Testis (tissue), 3 donors: ENCODE results near the gene NEURL1B. TPM values are rescaled to one million over a fixed set of nuclear protein-coding genes. Genes with fewer than 3 reads are reported as not detected.
A peak's percentile ranks its signal among the peaks of the same experiment; 100 is the strongest.

Experiments used
- DNase-seq: peaks from one replicate; pipeline ENCODE4 v3.0.0-alpha.2; 2019
- H3K27ac ChIP-seq, 2 donors: fragments of 200-600 bp; sonication (generic); one replicate each; pipeline ENCODE4 v1.5.1; 2019
- H3K27me3 ChIP-seq: fragments of 200-600 bp; sonication (generic); one replicate; pipeline ENCODE4 v1.5.1; 2019
- H3K36me3 ChIP-seq: fragments of 200-600 bp; sonication (generic); one replicate; pipeline ENCODE4 v1.5.1; 2017; ENCODE audit warnings: low read depth; ENCODE audit errors: missing control alignments
- H3K4me1 ChIP-seq: fragments of 200-600 bp; sonication (generic); one replicate; pipeline ENCODE4 v1.5.1; 2019
- H3K4me3 ChIP-seq, 2 donors: fragments of 200-600 bp; sonication (generic); one replicate each; pipeline ENCODE4 v1.5.1; 2017 to 2019
- H3K9me3 ChIP-seq: fragments of 200-600 bp; sonication (generic); one replicate; pipeline ENCODE4 v1.5.1; 2017
- POLR2A ChIP-seq: fragments of 450-650 bp; IDR thresholded peaks from one replicate; pipeline ENCODE4 v1.6.1; 2017; ENCODE audit warnings: antibody characterized with exemption, mild to moderate bottlenecking, moderate library complexity
- WGBS, 2 donors: methylation state at CpG; one replicate each; pipeline ENCODE4 v1.1.5; 2018; 5-methylcytosine and 5-hydroxymethylcytosine counted together
- intact Hi-C: fragments of 100-400 bp; cut with DNase I; formaldehyde crosslinking; loops from one replicate; pipeline ENCODE4 v1.15.1; 2023; ENCODE audit warnings: low total_unique reads
- polyA plus RNA-seq: library from polyadenylated mRNA; stranded (reverse); fragments of 350-450 nt; fragmentation: Illumina TruSeq; extraction: RNeasy Lipid Tissue Mini Kit (QIAGEN cat#74804); gene quantifications from one replicate; pipeline ENCODE4 v1.2.3, GENCODE V29; 2014; ENCODE audit warnings: low read depth, low replicate concordance; ENCODE audit not compliant: insufficient read depth
- total RNA-seq, 2 donors: library from RNA; depleted of rRNA; stranded (reverse); fragments of >200 nt; gene quantifications; one replicate each; pipeline ENCODE4 v1.2.3, GENCODE V29; 2016
- TF ChIP-seq, protein P1 (sequence below), 3 experiments: fragments of 450-650 bp in 2 of 3; fragments of 200-600 bp in 1 of 3; sonication (generic) in 1 of 3; IDR thresholded peaks; one replicate each; pipeline ENCODE4 v1.5.1; 2016 to 2019; ENCODE audit warnings: antibody characterized with exemption in 3 of 3, mild to moderate bottlenecking in 2 of 3, moderate library complexity in 1 of 3

The NEURL1B gene
- total and polyA plus RNA-seq, 3 donors from 2014 or later: 15.8 to 18.1 (median 17.1) TPM

DNA sequence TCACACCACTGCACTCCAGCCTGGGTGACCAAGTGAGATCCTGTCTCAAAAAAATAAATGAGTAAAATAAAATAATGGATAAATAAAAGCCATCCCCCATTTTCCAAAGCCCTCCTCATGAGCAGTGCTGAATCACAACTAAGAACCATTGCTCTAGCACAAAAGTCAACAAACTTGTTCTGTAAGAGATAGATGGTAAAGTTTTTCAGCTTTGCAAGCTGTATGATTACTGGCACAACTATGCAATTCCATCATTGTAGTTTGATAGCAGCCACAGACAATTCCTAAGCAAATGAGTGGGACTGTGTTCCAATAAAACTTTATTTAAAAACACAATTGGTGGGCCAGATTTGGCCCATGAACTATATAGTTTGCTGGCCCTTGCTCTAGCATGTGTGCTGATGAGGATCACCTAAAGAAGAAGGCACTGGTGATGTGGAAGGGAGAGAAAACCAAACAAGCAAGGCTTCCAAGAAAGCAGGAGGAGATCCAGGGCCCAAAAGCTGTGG is 64.6 kb downstream of the NEURL1B start:
- intact Hi-C loops: no loop called here

DNA sequence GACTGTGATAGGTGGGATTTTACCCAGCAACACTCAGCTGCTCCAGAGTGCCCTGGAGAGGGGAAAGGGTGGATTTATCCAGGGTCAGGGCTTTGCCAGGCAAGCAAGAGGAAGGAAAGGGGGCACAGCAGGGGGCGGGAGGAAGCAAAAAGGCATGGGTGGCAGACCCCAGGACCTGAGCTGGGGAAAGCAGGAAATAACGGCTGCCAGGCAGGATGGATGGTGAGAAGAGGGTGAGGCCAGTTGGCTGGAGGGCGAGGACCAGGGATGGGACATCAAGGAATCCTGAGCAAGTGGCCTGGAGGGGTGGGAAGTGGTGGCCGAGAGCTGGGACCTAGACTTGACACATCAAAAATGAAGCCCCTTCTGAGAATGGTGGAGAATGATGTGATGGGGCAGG is 65.7 kb downstream of the NEURL1B start:
- Histone ChIP-seq H3K4me3 (no peak overlapping the region), H3K4me1 (no peaks in the 10 kb centered on the region), H3K27ac (no peak overlapping the region), H3K27me3 (no peaks in the 10 kb centered on the region), H3K9me3 (no peaks in the 10 kb centered on the region), H3K36me3 (no peaks in the 10 kb centered on the region)
- no peak for DNase-seq
- TF ChIP-seq, protein P1, sequence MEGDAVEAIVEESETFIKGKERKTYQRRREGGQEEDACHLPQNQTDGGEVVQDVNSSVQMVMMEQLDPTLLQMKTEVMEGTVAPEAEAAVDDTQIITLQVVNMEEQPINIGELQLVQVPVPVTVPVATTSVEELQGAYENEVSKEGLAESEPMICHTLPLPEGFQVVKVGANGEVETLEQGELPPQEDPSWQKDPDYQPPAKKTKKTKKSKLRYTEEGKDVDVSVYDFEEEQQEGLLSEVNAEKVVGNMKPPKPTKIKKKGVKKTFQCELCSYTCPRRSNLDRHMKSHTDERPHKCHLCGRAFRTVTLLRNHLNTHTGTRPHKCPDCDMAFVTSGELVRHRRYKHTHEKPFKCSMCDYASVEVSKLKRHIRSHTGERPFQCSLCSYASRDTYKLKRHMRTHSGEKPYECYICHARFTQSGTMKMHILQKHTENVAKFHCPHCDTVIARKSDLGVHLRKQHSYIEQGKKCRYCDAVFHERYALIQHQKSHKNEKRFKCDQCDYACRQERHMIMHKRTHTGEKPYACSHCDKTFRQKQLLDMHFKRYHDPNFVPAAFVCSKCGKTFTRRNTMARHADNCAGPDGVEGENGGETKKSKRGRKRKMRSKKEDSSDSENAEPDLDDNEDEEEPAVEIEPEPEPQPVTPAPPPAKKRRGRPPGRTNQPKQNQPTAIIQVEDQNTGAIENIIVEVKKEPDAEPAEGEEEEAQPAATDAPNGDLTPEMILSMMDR (IDR thresholded peaks at IDR 0.05): no peak
- TF ChIP-seq POLR2A: no peak
- WGBS, 2 donors: 70 to 76% methylated on average over 4 of the region's 4 CpGs
- intact Hi-C loops: no loop called here

More for the DNA sequence above, 64.6 kb downstream of the NEURL1B start:
- Histone ChIP-seq H3K4me3 (no peak overlapping the region), H3K4me1 (peaks cover 5% of the 10 kb centered on the region), H3K27me3 (no peaks in the 10 kb centered on the region), H3K36me3 (no peaks in the 10 kb centered on the region), H3K9me3 (no peaks in the 10 kb centered on the region), H3K27ac (no peak overlapping the region)
- TF ChIP-seq, protein P1 (IDR thresholded peaks at IDR 0.05): no peak
- no peak for TF ChIP-seq POLR2A
- DNase-seq: no peak

DNA sequence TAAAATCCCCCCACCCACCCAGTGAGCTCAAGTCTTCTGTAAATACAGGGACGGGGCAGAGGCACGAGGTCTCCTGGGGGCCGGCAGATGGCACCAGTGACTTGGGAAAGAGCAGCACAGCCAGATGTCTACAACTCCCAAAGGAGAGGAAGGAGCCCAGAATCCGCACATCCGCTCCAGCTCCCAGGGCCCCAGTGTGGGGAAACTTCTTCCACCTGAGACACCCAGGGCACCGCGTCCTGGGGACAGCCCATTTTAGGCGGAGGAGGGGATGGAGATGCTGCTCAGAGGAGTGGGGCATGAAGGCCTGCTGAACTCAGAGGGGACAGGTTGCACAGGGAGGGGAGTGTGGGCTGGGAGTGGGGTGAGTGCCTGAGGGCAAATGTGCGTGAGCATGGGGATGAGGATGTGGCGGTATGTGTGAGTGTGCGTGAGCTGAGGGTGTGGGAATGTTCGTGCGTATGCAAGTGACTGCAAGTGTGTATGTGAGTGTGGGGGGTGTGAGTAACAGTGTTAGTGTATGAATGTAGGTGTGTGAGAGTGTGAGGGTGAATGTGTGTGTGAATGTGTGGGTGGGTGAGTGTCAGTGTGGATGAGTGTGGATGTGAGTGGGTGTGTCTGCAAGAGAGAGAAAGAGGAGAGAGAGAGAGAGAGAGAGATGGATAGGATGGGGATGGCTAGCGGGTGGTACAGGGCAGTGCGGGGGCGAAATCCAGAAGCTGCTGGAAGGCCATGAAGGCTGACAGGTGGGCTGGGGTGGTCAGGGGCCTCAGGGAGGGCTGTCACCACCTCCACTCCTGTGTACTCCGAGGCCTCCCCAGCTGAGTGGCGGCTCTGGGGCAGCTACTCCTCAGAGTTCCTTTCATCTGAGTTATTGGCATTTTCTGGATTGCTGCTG is 66.5 kb downstream of the NEURL1B start:
- TF ChIP-seq, protein P1 (IDR thresholded peaks at IDR 0.05): peak in 1 of 3 experiments; percentile 14
- no peak for TF ChIP-seq POLR2A
- H3K27me3 ChIP-seq: no peaks in the 10 kb centered on the region
- peak; percentile 64 for DNase-seq
- WGBS, 2 donors: 77 to 78% methylated on average over 18 of the region's 18 CpGs
- H3K36me3 ChIP-seq: no peaks in the 10 kb centered on the region
- intact Hi-C loops: no loop called here
- H3K27ac ChIP-seq: no peak overlapping the region
- no peaks in the 10 kb centered on the region for H3K4me1 ChIP-seq
- no peak overlapping the region for H3K4me3 ChIP-seq
- H3K9me3 ChIP-seq: no peaks in the 10 kb centered on the region

DNA sequence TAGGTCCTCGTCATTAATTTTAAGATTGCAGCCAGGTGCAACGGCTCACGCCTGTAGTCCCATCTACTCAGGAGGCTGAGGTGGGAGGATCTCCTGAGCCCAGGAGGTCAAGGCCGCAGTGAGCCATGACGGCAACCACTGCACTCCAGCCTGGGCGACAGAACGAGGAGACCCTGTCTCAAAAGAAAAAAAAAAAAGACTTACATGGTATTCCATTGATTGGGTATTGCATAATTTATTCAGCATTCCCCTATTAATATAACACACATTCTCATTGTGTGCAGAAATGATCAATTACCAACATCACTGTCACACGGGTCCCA is 67.1 kb downstream of the NEURL1B start:
- H3K27ac ChIP-seq: no peak overlapping the region
- 65 to 77% methylated on average over 8 of the region's 8 CpGs for WGBS, 2 donors
- DNase-seq: no peak
- TF ChIP-seq, protein P1 (IDR thresholded peaks at IDR 0.05): no peak
- no peak for TF ChIP-seq POLR2A
- H3K4me1 ChIP-seq: no peaks in the 10 kb centered on the region
- H3K9me3 ChIP-seq: no peaks in the 10 kb centered on the region
- no peak overlapping the region for H3K4me3 ChIP-seq
- intact Hi-C loops: no loop called here
- H3K27me3 ChIP-seq: no peaks in the 10 kb centered on the region
- no peaks in the 10 kb centered on the region for H3K36me3 ChIP-seq
